Activated CD4-positive, alpha-beta T cell treated with anti-CD3 and anti-CD28 coated beads, Interleukin-2, amount 50 U/mL, for 48 hours (primary cell): ENCODE results near the gene OGDH.
"Not testable (repeated sequence)": the region's sequence is repeated elsewhere in the genome, so short reads cannot be mapped to it uniquely, and the experiment has no call there.

Experiments used
- DNase-seq, 2 experiments: peaks; one replicate each; pipeline ENCODE4 v3.0.0-alpha.2; 2020

The OGDH gene

GRCh38 chr7:44673771-44674170 lies 67.3 kb downstream of the OGDH start:
- no peak for DNase-seq

GRCh38 chr7:44674381-44674780 lies 68.0 kb downstream of the OGDH start:
- DNase-seq = no peak

DNA sequence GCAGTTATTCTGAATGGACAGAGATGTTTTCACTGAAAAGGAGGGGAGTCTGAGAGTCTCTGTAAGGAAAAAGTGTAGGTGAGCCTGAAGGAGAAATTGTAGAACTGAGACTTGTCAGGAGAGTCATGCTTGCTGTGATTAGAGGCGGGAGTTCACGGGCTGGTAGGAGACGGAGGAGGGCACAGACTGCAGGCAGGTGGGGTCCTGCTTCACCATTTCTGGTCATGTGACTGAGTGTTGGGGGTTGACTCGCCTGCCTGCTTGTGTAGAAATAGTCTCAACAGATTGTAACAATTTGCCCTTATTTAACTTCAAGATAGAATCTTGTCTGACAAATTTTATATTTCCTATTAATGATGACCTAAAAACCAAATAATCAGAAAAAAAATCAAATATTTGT lies 70.3 kb downstream of the OGDH start:
- DNase-seq = no peak

- DNase-seq = no peak
Measured at GRCh38 chr7:44678101-44678470, 71.7 kb downstream of the OGDH start.

DNA sequence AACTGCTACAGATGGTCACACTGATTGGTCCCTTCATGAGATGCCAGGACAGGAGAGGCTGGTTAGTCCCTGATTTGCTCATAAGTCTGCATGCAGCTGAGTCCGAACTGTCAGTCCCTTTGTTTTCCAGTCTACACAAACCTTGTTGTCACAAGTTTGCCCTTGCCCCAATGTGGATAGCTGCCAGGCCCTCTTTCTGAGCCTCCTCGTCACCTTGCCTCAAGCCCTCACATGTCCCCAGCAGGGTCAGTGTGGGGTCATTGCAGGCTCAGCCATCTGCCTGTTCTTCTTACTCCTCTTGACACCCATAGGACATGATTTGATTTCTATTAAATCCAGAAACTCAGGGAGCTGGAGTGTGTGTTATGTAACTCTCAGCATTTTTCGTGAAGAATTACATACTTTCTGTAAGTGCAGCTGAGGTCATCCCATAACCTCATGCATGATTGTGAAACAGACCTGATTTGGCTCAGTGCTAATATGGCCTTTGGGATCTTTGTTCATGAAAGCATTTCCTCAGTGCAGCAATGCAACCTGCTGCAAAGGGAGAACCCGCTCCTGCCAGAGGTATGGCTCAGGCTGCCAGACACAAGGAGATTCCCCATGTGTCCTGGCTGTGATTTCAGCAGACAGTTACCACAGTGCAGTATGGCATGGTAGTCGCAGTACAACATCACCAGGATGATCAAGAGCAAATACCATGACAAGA lies 72.2 kb downstream of the OGDH start:
- DNase-seq = no peak

DNA sequence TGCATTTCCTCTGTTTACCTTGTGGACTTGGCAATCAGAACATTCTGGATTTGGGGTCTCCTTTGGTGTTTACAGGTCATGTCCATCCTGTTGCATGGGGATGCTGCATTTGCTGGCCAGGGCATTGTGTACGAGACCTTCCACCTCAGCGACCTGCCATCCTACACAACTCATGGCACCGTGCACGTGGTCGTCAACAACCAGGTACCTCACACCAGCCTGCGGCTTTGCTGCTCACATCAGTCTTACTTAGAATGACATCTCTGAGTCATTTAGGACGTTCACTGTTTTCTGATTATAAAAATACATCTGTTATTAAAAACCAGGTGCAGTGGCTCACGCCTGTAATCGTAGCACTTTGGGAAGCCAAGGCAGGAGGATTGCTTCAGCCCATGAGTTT lies 75.2 kb downstream of the OGDH start:
- DNase-seq = no peak

DNA sequence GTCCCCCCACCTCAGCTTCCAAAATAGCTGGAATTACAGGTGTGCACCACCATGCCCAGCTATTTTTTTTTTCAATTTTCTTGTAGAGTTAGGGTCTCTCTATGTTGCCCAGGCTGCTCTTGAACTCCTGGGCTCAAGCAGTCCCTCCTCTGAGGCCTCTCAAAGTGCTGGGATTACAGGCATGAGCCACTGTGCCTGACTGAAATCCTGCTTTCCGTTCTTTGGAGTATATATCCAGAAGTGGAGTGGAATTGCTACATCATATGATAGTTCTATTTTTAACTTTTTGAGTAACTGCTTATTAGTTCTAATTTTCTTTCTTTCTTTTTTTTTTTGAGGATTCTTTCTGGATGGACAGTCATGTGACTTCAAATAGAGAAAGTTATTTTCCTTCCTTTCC lies 79.3 kb downstream of the OGDH start:
- no peak for DNase-seq

DNA sequence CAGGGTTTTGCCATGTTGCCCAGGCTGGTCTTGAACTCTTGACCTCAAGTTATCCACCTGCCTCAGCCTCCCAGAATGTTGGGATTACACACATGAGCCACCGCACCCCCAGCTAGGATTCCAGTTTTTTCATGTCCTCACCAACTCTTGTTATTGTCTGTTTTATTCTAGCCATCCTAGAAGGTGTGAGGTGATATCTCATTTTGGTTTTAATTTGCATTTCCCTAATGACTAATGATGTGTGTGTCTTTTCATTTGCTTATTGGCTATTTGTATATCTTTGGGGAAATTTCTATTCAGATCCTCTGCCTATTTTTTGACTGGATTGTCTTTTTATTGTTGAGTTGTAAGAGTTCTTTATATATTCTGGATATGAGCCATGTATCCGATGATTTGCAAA lies 83.0 kb downstream of the OGDH start:
- no peak for DNase-seq

DNA sequence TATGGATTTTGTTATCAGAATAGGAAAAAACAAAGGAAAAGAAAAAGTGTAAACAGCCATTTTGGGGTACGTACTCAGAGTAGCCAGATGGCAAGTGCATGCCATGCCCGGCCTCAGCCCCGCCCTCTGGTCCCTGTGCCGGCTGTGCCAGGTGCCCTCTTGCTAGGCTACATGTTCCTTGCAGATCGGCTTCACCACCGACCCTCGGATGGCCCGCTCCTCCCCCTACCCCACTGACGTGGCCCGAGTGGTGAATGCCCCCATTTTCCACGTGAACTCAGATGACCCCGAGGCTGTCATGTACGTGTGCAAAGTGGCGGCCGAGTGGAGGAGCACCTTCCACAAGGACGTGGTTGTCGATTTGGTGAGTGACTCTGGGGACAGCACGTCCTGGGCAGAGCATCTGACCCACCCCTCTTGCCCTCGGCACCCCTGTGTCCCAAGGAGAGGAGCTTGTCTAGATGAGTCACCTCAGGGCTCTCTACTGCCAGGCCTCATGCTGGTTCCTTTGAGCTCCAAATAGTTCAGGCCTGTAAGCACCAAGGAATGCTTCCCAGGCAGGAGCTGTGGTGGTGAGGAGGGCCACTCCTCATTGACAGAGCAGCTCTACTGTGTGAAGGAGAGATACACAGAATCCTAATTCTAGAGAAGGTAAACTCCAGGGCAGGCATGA lies 87.3 kb downstream of the OGDH start:
- no peak for DNase-seq

- no peak for DNase-seq
Measured at GRCh38 chr7:44694326-44694725, 87.9 kb downstream of the OGDH start.

DNA sequence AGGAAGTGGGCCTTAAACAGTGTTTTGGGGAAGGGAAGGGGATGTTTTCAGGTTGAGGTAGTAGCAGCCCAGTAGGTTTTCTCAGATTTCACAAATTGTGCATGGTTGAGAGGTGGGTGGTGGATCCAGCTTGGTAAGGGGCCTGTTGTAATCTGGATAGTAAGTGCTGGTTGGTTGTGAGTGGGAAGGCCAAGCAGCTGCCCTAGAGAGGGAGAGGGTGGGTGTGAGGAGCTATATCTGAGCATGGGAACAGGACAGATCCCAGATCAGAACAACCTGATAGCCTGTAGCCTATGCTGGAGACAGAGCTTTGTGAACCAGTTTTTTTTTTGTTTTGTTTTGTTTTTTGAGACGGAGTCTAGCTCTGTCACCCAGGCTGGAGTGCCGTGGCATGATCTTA lies 88.3 kb downstream of the OGDH start:
- no peak for DNase-seq

- no peak for DNase-seq
Measured at GRCh38 chr7:44695756-44696155, 89.3 kb downstream of the OGDH start.

DNA sequence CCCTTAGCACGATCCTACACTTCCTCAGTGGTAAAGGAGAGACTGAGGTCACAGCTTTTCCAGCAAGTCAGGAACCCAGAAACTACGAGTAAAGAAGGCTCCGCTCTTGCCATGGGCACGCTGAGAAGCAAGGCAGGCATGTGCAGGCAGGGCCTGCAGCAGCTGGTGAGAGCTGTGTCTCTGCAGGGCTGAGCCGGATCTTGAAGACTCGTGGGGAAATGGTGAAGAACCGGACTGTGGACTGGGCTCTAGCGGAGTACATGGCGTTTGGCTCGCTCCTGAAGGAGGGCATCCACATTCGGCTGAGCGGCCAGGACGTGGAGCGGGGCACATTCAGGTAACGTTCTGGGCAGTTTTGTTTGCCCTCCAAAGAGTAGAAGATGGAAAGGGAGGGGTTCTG lies 90.3 kb downstream of the OGDH start:
- no peak for DNase-seq

DNA sequence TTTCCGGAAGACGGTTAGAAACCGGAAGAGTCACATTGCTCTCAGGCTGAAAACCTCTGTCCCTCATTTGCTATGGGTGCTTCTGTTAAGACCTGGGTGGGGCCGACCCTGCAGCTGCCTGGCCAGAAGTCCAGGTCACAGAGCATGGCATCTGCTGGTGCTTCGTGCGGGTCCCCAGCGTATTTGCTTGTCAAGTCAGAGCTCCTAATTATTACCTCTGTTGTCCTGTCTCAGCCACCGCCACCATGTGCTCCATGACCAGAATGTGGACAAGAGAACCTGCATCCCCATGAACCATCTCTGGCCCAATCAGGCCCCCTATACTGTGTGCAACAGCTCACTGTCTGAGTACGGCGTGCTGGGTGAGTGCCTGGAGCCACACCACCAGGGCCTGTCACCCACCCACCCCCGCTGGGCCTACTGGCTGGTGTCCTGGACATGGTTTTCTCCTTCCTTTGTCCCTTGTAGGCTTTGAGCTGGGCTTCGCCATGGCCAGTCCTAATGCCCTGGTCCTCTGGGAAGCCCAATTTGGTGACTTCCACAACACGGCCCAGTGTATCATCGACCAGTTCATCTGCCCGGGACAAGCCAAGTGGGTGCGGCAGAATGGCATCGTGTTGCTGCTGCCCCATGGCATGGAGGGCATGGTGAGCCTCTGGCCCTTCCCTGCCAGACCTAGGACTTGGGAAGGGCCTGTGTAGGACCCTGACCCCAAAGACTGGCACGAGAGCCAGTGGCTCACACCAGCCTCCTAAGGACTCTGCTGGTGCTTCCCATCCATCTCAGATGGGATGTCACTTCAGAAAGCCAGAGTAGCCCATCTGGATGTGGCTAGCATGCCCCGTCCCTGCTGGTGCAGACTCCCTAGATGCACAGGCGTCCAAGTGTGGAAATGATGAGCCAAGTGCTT lies 91.0 kb downstream of the OGDH start:
- DNase-seq = no peak

DNA sequence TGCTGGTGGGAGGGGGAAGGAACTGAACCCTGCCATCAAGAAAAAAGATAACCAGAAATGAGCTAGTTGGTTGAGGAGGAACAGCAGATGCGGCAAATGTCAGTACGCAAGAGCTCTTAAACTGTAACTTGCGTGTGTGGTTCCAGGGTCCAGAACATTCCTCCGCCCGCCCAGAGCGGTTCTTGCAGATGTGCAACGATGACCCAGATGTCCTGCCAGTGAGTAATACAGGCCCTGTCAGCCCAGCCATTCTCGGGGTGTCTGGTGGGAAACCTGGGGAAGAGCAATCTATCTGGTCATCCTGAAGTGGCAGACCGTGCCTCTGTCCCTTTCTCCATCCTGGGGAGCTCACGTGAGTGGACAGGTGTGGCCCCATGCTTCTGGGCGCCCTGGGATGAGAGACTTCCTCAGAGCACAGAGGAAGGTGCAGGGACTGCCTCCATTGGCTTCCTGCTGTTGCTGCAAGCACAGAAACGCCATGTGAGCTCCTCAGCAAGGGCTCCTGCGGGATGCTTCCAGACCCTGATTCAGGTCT lies 91.7 kb downstream of the OGDH start:
- DNase-seq = no peak

DNA sequence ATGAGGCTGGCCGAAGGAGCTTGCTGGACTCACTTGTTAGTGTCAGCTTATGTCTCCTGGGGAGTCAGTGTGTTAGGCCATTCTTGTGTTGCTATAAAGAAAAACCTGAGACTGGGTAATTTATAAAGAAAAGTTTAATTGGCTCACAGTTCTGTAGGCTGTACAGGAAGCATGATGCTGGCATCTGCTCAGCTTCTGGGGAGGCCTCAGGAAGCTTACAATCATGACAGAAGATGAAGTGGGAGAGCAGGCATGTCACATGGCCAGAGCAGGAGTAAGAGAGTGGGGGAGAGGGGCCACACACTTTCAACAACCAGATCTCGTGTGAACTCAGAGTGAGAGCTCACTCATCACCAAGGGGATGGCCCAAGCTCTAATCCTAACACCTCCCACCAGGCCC lies 93.2 kb downstream of the OGDH start:
- not testable (repeated sequence) for DNase-seq

DNA sequence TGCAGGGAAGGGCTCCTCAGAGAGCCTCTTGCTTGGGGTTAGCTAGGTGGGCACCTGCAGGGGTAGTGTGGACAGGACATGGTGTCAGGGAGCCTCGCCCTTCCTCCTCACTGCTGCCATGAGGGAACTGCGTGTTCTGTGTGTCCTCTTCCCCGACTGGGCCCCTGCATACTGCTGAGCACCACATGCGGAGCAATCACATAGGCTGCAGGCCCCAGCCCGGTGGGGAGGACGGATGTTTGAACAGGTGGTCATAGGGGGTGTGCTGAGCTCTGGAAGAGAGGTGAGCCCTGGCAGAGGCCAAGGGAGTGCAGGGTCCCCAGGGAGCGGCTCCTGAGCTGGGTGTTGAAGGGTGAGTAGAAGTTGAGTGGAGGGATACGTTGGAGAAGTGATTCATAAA lies 93.9 kb downstream of the OGDH start:
- DNase-seq = no peak

- not testable (repeated sequence) for DNase-seq
Measured at GRCh38 chr7:44703391-44703790, 97.0 kb downstream of the OGDH start.

GRCh38 chr7:44703921-44704320 lies 97.5 kb downstream of the OGDH start:
- DNase-seq = no peak

- no peak for DNase-seq
Measured at GRCh38 chr7:44705434-44705833, 99.0 kb downstream of the OGDH start.

- no peak for DNase-seq
Measured at GRCh38 chr7:44706788-44707557, 100.5 kb downstream of the OGDH start.

- no peak for DNase-seq
Measured at GRCh38 chr7:44707558-44708230, 101.3 kb downstream of the OGDH start.
